H9 (cell line): ENCODE measurements around the gene NPC1. TPM values are rescaled to one million over a fixed set of nuclear protein-coding genes. Genes with fewer than 3 reads are reported as not detected.
"Not testable (repeated sequence)": the region's sequence is repeated elsewhere in the genome, so short reads cannot be mapped to it uniquely, and the experiment has no call there.

Source experiments
- DNase-seq: peaks from one replicate; pipeline ENCODE4 v3.0.0-alpha.2; 2017
- H2AFZ ChIP-seq: one replicate; pipeline ENCODE4 v1.6.1; 2013; ENCODE audit warnings: mild to moderate bottlenecking, low read length, control low read depth, moderate library complexity
- H2AK5ac ChIP-seq: 2 replicates; pipeline ENCODE4 v1.6.1; 2013; ENCODE audit warnings: low read length, control low read depth, mixed read lengths; ENCODE audit not compliant: insufficient read length
- H2BK120ac ChIP-seq: one replicate; pipeline ENCODE4 v1.6.1; 2013; ENCODE audit warnings: low read depth, mild to moderate bottlenecking, low read length, control low read depth, inconsistent platforms; ENCODE audit not compliant: poor library complexity, severe bottlenecking
- H2BK12ac ChIP-seq: 2 replicates; pipeline ENCODE4 v1.6.1; 2013; ENCODE audit warnings: low read length, control low read depth, mixed read lengths, low read depth; ENCODE audit not compliant: insufficient read length
- H2BK15ac ChIP-seq: 2 replicates; pipeline ENCODE4 v1.6.1; 2013; ENCODE audit warnings: low read depth, low read length, control low read depth
- H2BK20ac ChIP-seq: one replicate; pipeline ENCODE4 v1.6.1; 2013; ENCODE audit warnings: low read depth, mild to moderate bottlenecking, low read length, control low read depth, inconsistent platforms; ENCODE audit not compliant: poor library complexity, severe bottlenecking
- H2BK5ac ChIP-seq: 2 replicates; pipeline ENCODE4 v1.6.1; 2013; ENCODE audit warnings: low read length, control low read depth, mixed read lengths; ENCODE audit not compliant: insufficient read length
- H3K14ac ChIP-seq: 2 replicates; pipeline ENCODE4 v1.6.1; 2013; ENCODE audit warnings: low read length, control low read depth; ENCODE audit not compliant: insufficient read depth
- H3K18ac ChIP-seq: 2 replicates; pipeline ENCODE4 v1.6.1; 2013; ENCODE audit warnings: low read depth, mild to moderate bottlenecking, mixed read lengths, low read length, control low read depth; ENCODE audit not compliant: insufficient read length
- H3K23ac ChIP-seq: 2 replicates; pipeline ENCODE4 v1.6.1; 2013; ENCODE audit warnings: low read length, control low read depth, mixed read lengths, low read depth; ENCODE audit not compliant: insufficient read length
- H3K23me2 ChIP-seq: 2 replicates; pipeline ENCODE4 v1.6.1; 2013; ENCODE audit warnings: low read depth, mild to moderate bottlenecking, mixed read lengths, low read length, control low read depth; ENCODE audit not compliant: insufficient read length, poor library complexity, severe bottlenecking
- H3K27ac ChIP-seq: 2 replicates; pipeline ENCODE4 v1.5.1; 2013; ENCODE audit warnings: low read length, control low read depth, mixed read lengths, low read depth; ENCODE audit not compliant: insufficient read length
- H3K27me3 ChIP-seq: 2 replicates; pipeline ENCODE4 v1.6.1; 2013; ENCODE audit warnings: low read length, control low read depth, inconsistent platforms; ENCODE audit not compliant: insufficient read depth
- H3K4ac ChIP-seq: 2 replicates; pipeline ENCODE4 v1.6.1; 2013; ENCODE audit warnings: low read depth, mild to moderate bottlenecking, control low read depth, inconsistent platforms, low read length, moderate library complexity
- H3K4me1 ChIP-seq: 2 replicates; pipeline ENCODE4 v1.6.1; 2013; ENCODE audit warnings: low read length, control low read depth, inconsistent platforms; ENCODE audit not compliant: insufficient read depth
- H3K4me2 ChIP-seq: 2 replicates; pipeline ENCODE4 v1.6.1; 2013; ENCODE audit warnings: low read length, control low read depth, mixed read lengths; ENCODE audit not compliant: insufficient read length, insufficient read depth
- H3K56ac ChIP-seq: 2 replicates; pipeline ENCODE4 v1.6.1; 2013; ENCODE audit warnings: low read depth, mild to moderate bottlenecking, mixed read lengths, low read length, control low read depth; ENCODE audit not compliant: insufficient read length
- H3K79me1 ChIP-seq: 2 replicates; pipeline ENCODE4 v1.6.1; 2013; ENCODE audit warnings: low read depth, mild to moderate bottlenecking, moderate library complexity, low read length, control low read depth, inconsistent platforms; ENCODE audit not compliant: insufficient read depth, poor library complexity, severe bottlenecking
- H3K79me2 ChIP-seq: 2 replicates; pipeline ENCODE4 v1.6.1; 2013; ENCODE audit warnings: low read length, control low read depth, inconsistent platforms; ENCODE audit not compliant: insufficient read depth
- H3K9ac ChIP-seq: 2 replicates; pipeline ENCODE4 v1.6.1; 2013; ENCODE audit warnings: low read length, control low read depth, mixed read lengths; ENCODE audit not compliant: insufficient read length; ENCODE audit errors: extremely low read depth
- H3K9me3 ChIP-seq: one replicate; pipeline ENCODE4 v1.6.1; 2013; ENCODE audit warnings: low read depth, low read length, inconsistent platforms; ENCODE audit not compliant: control insufficient read depth
- H3T11ph ChIP-seq: one replicate; pipeline ENCODE4 v1.6.1; 2013; ENCODE audit warnings: mild to moderate bottlenecking, low read length, control low read depth, inconsistent platforms
- H4K20me1 ChIP-seq: one replicate; pipeline ENCODE4 v1.6.1; 2013; ENCODE audit not compliant: control insufficient read depth, insufficient read length, insufficient read depth
- H4K5ac ChIP-seq: 2 replicates; pipeline ENCODE4 v1.6.1; 2013; ENCODE audit warnings: low read depth, mild to moderate bottlenecking, mixed read lengths, low read length, control low read depth; ENCODE audit not compliant: insufficient read length
- H4K8ac ChIP-seq: replicated peaks from 2 replicates; pipeline ENCODE4 v1.6.1; 2013; ENCODE audit warnings: low read length, control low read depth, mixed read lengths, low read depth; ENCODE audit not compliant: insufficient read length
- H4K91ac ChIP-seq: 2 replicates; pipeline ENCODE4 v1.6.1; 2013; ENCODE audit warnings: low read depth, mild to moderate bottlenecking, moderate library complexity, mixed read lengths, low read length, control low read depth; ENCODE audit not compliant: insufficient read length
- H3K27ac Mint-ChIP-seq, 3 experiments: 2 replicates in 2 of 3; 3 replicates in 1 of 3; pipeline ENCODE4 v1.8.0; 2020 to 2021; ENCODE audit warnings: mixed read lengths in 3 of 3, mild to moderate bottlenecking in 1 of 3, moderate library complexity in 1 of 3
- H3K27me3 Mint-ChIP-seq: 2 replicates; pipeline ENCODE4 v1.8.0; 2021; ENCODE audit warnings: low read depth, mild to moderate bottlenecking, moderate library complexity, mixed read lengths
- H3K36me3 Mint-ChIP-seq, 3 experiments: 2 replicates in 2 of 3; 3 replicates in 1 of 3; pipeline ENCODE4 v1.8.0; 2020 to 2021; ENCODE audit warnings: low read depth in 3 of 3, mixed read lengths in 3 of 3; ENCODE audit not compliant: insufficient read depth in 1 of 3
- H3K4me1 Mint-ChIP-seq, 2 experiments: 2 replicates each; pipeline ENCODE4 v1.8.0; 2020; ENCODE audit warnings: mixed read lengths in 2 of 2
- H3K4me3 Mint-ChIP-seq, 2 experiments: 2 replicates in 1 of 2; 3 replicates in 1 of 2; pipeline ENCODE4 v1.8.0; 2020 to 2021; ENCODE audit warnings: mild to moderate bottlenecking in 2 of 2, mixed read lengths in 2 of 2, moderate library complexity in 1 of 2
- H3K9me3 Mint-ChIP-seq, 2 experiments: 2 replicates in 1 of 2; 3 replicates in 1 of 2; pipeline ENCODE4 v1.8.0; 2020; ENCODE audit warnings: mild to moderate bottlenecking in 2 of 2, mixed read lengths in 2 of 2, moderate library complexity in 1 of 2
- CTCF ChIP-seq: fragments of 200-600 bp; sonication (generic); conservative IDR thresholded peaks from 3 replicates; pipeline ENCODE4 v1.8.0; 2021; ENCODE audit warnings: antibody characterized with exemption, mild to moderate bottlenecking
- WGBS: extraction: QIAGEN DNeasy Blood & Tissue Kit; methylation state at CpG from one replicate; pipeline ENCODE4 v1.1.7; 2013; ENCODE audit warnings: missing lambda C conversion rate, low lambda C conversion rate, mixed read lengths; ENCODE audit not compliant: insufficient read length; ENCODE audit errors: extremely low coverage; 5-methylcytosine and 5-hydroxymethylcytosine counted together
- total RNA-seq: library from RNA; stranded (reverse); gene quantifications from 2 replicates; pipeline ENCODE4 v1.2.1, GENCODE V29; 2021

The NPC1 gene
- total RNA-seq, 1 experiment from 2014 or later, result 24.2 TPM

DNA sequence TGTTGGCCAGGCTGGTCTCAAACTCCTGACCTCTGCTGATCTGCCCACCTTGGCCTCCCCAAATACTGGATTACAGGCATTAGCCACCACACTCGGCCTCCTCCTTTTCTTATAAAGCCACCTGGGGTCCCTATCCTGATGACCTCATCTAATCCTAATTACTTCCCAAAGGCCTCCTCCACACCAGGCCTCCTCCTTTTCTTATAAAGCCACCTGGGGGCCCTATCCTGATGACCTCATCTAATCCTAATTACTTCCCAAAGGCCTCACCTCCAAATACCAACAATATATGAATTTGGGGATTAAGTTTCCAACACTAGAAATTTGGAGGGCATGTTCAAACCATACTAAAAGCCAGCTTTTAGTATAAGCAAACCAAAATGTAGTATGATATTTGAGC, 92.7 kb downstream of the NPC1 start:
- H3K4me1 ChIP-seq, result no peaks in the 10 kb centered on the region
- TF ChIP-seq CTCF, result no peak
- H3K9me3 ChIP-seq, result no peaks in the 10 kb centered on the region
- Mint-ChIP-seq H3K27me3 (peaks cover 4% of the 10 kb centered on the region; the same call in 1 of the 2 replicates), H3K9me3 (peaks cover 2 to 7% of the 10 kb centered on the region in 2 experiments; a peak in 3 of 5 replicates), H3K36me3 (peaks cover 0 to 3% (median 0%) of the 10 kb centered on the region in 3 experiments; a peak in 1 of 7 replicates), H3K4me3 (no peak overlapping the region), H3K4me1 (0 out of 4 replicates have a peak, but pooled peaks cover 0 to 4% of the 10 kb centered on the region in 2 experiments), H3K27ac (no peak overlapping the region)
- H2BK120ac ChIP-seq, result no peak overlapping the region
- no peak overlapping the region for H2AK5ac ChIP-seq
- no peak overlapping the region for H3K4ac ChIP-seq
- no peak overlapping the region for H2BK5ac ChIP-seq
- no peak overlapping the region for H4K5ac ChIP-seq
- H2BK12ac ChIP-seq, result no peak overlapping the region
- no peaks in the 10 kb centered on the region for H3K79me2 ChIP-seq
- H3K27ac ChIP-seq, result no peak overlapping the region
- H3K18ac ChIP-seq, result no peak overlapping the region
- H3K79me1 ChIP-seq, result no peaks in the 10 kb centered on the region
- no peak overlapping the region for H2AFZ ChIP-seq
- no peak overlapping the region for H3K56ac ChIP-seq
- no peak overlapping the region for H2BK15ac ChIP-seq
- no peak overlapping the region for H2BK20ac ChIP-seq
- H4K91ac ChIP-seq, result no peak overlapping the region
- H3T11ph ChIP-seq, result no peak overlapping the region
- H4K8ac ChIP-seq, result no peak overlapping the region
- no peaks in the 10 kb centered on the region for H3K23me2 ChIP-seq
- no peak overlapping the region for H3K4me2 ChIP-seq
- no peaks in the 10 kb centered on the region for H4K20me1 ChIP-seq
- DNase-seq, result no peak
- H3K23ac ChIP-seq, result no peak overlapping the region
- no peak overlapping the region for H3K14ac ChIP-seq
- H3K27me3 ChIP-seq, result no peaks in the 10 kb centered on the region
- H3K9ac ChIP-seq, result no peak overlapping the region
- WGBS, result no CpG with 5 or more reads among the region's 1 CpG

- not testable (repeated sequence) for H3T11ph ChIP-seq, H4K20me1 ChIP-seq, H3K14ac ChIP-seq, H3K4me3 Mint-ChIP-seq, H2AFZ ChIP-seq, H2BK20ac ChIP-seq, H3K79me2 ChIP-seq, H3K18ac ChIP-seq, H2BK12ac ChIP-seq, H3K27ac ChIP-seq, H2AK5ac ChIP-seq, DNase-seq, H3K4me2 ChIP-seq, H3K27me3 Mint-ChIP-seq, H3K79me1 ChIP-seq, H3K4ac ChIP-seq, H3K27me3 ChIP-seq, H3K56ac ChIP-seq, H2BK15ac ChIP-seq, H3K9ac ChIP-seq, H4K91ac ChIP-seq, H4K5ac ChIP-seq, H2BK5ac ChIP-seq, H3K9me3 Mint-ChIP-seq, H3K36me3 Mint-ChIP-seq, H2BK120ac ChIP-seq, H3K23ac ChIP-seq, H3K9me3 ChIP-seq, H4K8ac ChIP-seq, H3K23me2 ChIP-seq, H3K4me1 ChIP-seq, H3K27ac Mint-ChIP-seq
- peaks cover 3 to 13% of the 10 kb centered on the region in 2 experiments; a peak in 3 of 4 replicates for H3K4me1 Mint-ChIP-seq
- WGBS, result no CpG with 5 or more reads among the region's 5 CpGs
Observed at GRCh38 chr18:23489586-23489985, 96.7 kb downstream of the NPC1 start.
